Measurements from ENCODE around the gene MPG. TPM values are rescaled to one million over a fixed set of nuclear protein-coding genes. Genes with fewer than 3 reads are reported as not detected.
"Not testable (repeated sequence)": the region's sequence is repeated elsewhere in the genome, so short reads cannot be mapped to it uniquely, and the experiment has no call there.

Gene MPG
- total RNA-seq, 1 donor from 2014 or later: 42.0 TPM

GRCh38 chr16:112153-112840, 34.3 kb downstream of the MPG start:
- DNase-seq: no peak

GRCh38 chr16:114327-114726, 36.3 kb downstream of the MPG start:
- DNase-seq: no peak

GRCh38 chr16:116015-116414, 38.0 kb downstream of the MPG start:
- no peak for DNase-seq

- DNase-seq: peak; percentile 73
Measured at GRCh38 chr16:117379-118365, 39.6 kb downstream of the MPG start.

- no peak for DNase-seq
Measured at GRCh38 chr16:118857-119256, 40.8 kb downstream of the MPG start.

- DNase-seq: no peak
Measured at GRCh38 chr16:119295-119694, 41.3 kb downstream of the MPG start.

GRCh38 chr16:119835-120491, 41.9 kb downstream of the MPG start:
- no peak for DNase-seq

- no peak for DNase-seq
Measured at GRCh38 chr16:120756-121155, 42.7 kb downstream of the MPG start.

- no peak for DNase-seq
Measured at GRCh38 chr16:122361-122760, 44.3 kb downstream of the MPG start.

- not testable (repeated sequence) for DNase-seq
Measured at GRCh38 chr16:123558-124350, 45.7 kb downstream of the MPG start.

- DNase-seq: peak; percentile 59
Measured at GRCh38 chr16:125011-125410, 47.0 kb downstream of the MPG start.

GRCh38 chr16:129075-129474, 51.0 kb downstream of the MPG start:
- no peak for DNase-seq

- no peak for DNase-seq
Measured at GRCh38 chr16:130533-131173, 52.6 kb downstream of the MPG start.

GRCh38 chr16:132120-132519, 54.1 kb downstream of the MPG start:
- no peak for DNase-seq

GRCh38 chr16:133716-134115, 55.7 kb downstream of the MPG start:
- DNase-seq: no peak

Small RNA genes lying within 50 kb of the gene (small RNA-seq; reads per million reads assigned to genes)
- not detected for gene Z69720.2 (ENCODE audit: low replicate concordance)

Other genes starting within 250 kb of the MPG start
- 4.5 TPM for gene POLR3K, start 24.6 kb upstream of the MPG start, total RNA-seq
- gene SNRNP25, start 24.4 kb upstream of the MPG start, total RNA-seq: 13.0 TPM
- gene RHBDF1, start 5.6 kb upstream of the MPG start, total RNA-seq: 33.0 TPM
- gene NPRL3, start 60.4 kb downstream of the MPG start, total RNA-seq: 15.7 TPM
- 6.7 TPM for gene HBZ, start 74.4 kb downstream of the MPG start, total RNA-seq
- 19.6 TPM for gene HBM, start 87.8 kb downstream of the MPG start, total RNA-seq
- 803 TPM for gene HBA2, start 94.7 kb downstream of the MPG start, total RNA-seq
- 357 TPM for gene HBA1, start 98.5 kb downstream of the MPG start, total RNA-seq
- gene HBQ1, start 102.2 kb downstream of the MPG start, total RNA-seq: not detected
- gene LUC7L, start 151.2 kb downstream of the MPG start, total RNA-seq: 60.5 TPM
- gene FAM234A, start 156.6 kb downstream of the MPG start, total RNA-seq: 92.7 TPM
- gene RGS11, start 197.7 kb downstream of the MPG start, total RNA-seq: 2.3 TPM
- gene ARHGDIG, start 202.4 kb downstream of the MPG start, total RNA-seq: 1.7 TPM
- 2.7 TPM for gene PDIA2, start 204.9 kb downstream of the MPG start, total RNA-seq

Data from tongue (tissue), 3 donors.